GM23338 (cell line): ENCODE measurements around the gene RXRA. TPM values are rescaled to one million over a fixed set of nuclear protein-coding genes. Genes with fewer than 3 reads are reported as not detected.

ENCODE experiments used
- ATAC-seq: fragments of 200-7000 bp; cut with Tn5 transposase; 3 replicates; pipeline ENCODE4 v1.9.1; 2020
- DNase-seq: peaks from one replicate; pipeline ENCODE4 v3.0.0-alpha.2; 2015; ENCODE audit warnings: low spot score
- H2AFZ ChIP-seq: fragments of 200-600 bp; sonication (generic); 2 replicates; pipeline ENCODE4 v1.8.0; 2016; ENCODE audit warnings: antibody characterized with exemption, mild to moderate bottlenecking, moderate library complexity
- H3F3A ChIP-seq: fragments of 200-600 bp; sonication (generic); replicated peaks from 2 replicates; pipeline ENCODE4 v1.8.0; 2017; ENCODE audit warnings: antibody characterized with exemption, mixed run types, low read depth
- H3K27ac ChIP-seq: fragments of 200-600 bp; sonication (generic); 2 replicates; pipeline ENCODE4 v1.6.1; 2016; ENCODE audit warnings: low read depth
- H3K27me3 ChIP-seq: fragments of 200-600 bp; sonication (generic); 2 replicates; pipeline ENCODE4 v1.8.0; 2016; ENCODE audit warnings: mild to moderate bottlenecking, mixed run types, moderate library complexity; ENCODE audit not compliant: insufficient read depth
- H3K36me3 ChIP-seq: fragments of 200-600 bp; sonication (generic); 2 replicates; pipeline ENCODE4 v1.8.0; 2016; ENCODE audit warnings: mild to moderate bottlenecking; ENCODE audit not compliant: insufficient read depth
- H3K4me1 ChIP-seq: fragments of 200-600 bp; sonication (generic); 2 replicates; pipeline ENCODE4 v1.8.0; 2016; ENCODE audit warnings: mild to moderate bottlenecking, moderate library complexity; ENCODE audit not compliant: insufficient read depth
- H3K4me2 ChIP-seq: fragments of 200-600 bp; sonication (generic); 2 replicates; pipeline ENCODE4 v1.7.1; 2017; ENCODE audit warnings: mixed run types
- H3K4me3 ChIP-seq: fragments of 200-600 bp; sonication (generic); 2 replicates; pipeline ENCODE4 v1.6.1; 2016; ENCODE audit warnings: mixed run types
- H3K79me2 ChIP-seq: fragments of 200-600 bp; sonication (generic); replicated peaks from 2 replicates; pipeline ENCODE4 v1.8.0; 2017; ENCODE audit warnings: mild to moderate bottlenecking; ENCODE audit not compliant: insufficient read depth
- H3K9me2 ChIP-seq: fragments of 200-600 bp; sonication (generic); 2 replicates; pipeline ENCODE4 v1.8.0; 2017; ENCODE audit not compliant: insufficient read depth
- H4K20me1 ChIP-seq: fragments of 200-600 bp; sonication (generic); replicated peaks from 2 replicates; pipeline ENCODE4 v1.8.0; 2017; ENCODE audit warnings: mild to moderate bottlenecking; ENCODE audit not compliant: insufficient read depth
- H3K27ac Mint-ChIP-seq: 2 replicates; pipeline ENCODE4 v1.8.0; 2020; ENCODE audit warnings: inconsistent platforms, mild to moderate bottlenecking, moderate library complexity, mixed read lengths
- H3K27me3 Mint-ChIP-seq: 3 replicates; pipeline ENCODE4 v1.8.0; 2022; ENCODE audit warnings: low read depth, mild to moderate bottlenecking, moderate library complexity, mixed read lengths, inconsistent platforms; ENCODE audit not compliant: insufficient read depth, poor library complexity
- H3K36me3 Mint-ChIP-seq: 3 replicates; pipeline ENCODE4 v1.8.0; 2021; ENCODE audit warnings: low read depth, mild to moderate bottlenecking, inconsistent platforms, moderate library complexity, mixed read lengths
- H3K4me1 Mint-ChIP-seq: 3 replicates; pipeline ENCODE4 v1.8.0; 2020; ENCODE audit warnings: mild to moderate bottlenecking, inconsistent platforms, mixed read lengths
- H3K4me3 Mint-ChIP-seq: 3 replicates; pipeline ENCODE4 v1.8.0; 2021; ENCODE audit warnings: moderate library complexity, mild to moderate bottlenecking, inconsistent platforms, mixed read lengths
- H3K9me3 Mint-ChIP-seq: 3 replicates; pipeline ENCODE4 v1.8.0; 2020; ENCODE audit warnings: moderate library complexity, mild to moderate bottlenecking, inconsistent platforms, mixed read lengths
- POLR2AphosphoS5 ChIP-seq: IDR thresholded peaks from 2 replicates; pipeline ENCODE4 v1.6.1; 2016; ENCODE audit warnings: antibody characterized with exemption, low read depth
- REST ChIP-seq: IDR thresholded peaks from one replicate; pipeline ENCODE4 v1.6.1; 2018; ENCODE audit warnings: antibody characterized with exemption; ENCODE audit not compliant: unreplicated experiment
- ZNF331 ChIP-seq: fragments of 250-450 bp; sonication (Bioruptor Pico); IDR thresholded peaks from 2 replicates; pipeline ENCODE4 v1.5.0; 2020; ENCODE audit warnings: low read depth, mild to moderate bottlenecking, moderate library complexity
- polyA plus RNA-seq: library from polyadenylated mRNA; unstranded; fragments of >200 nt; fragmentation: Nextera tagmentation; extraction: Ambion mirVana; gene quantifications from 2 replicates; pipeline ENCODE4 v1.2.1, GENCODE V29; 2016
- total RNA-seq: library from RNA; depleted of rRNA; stranded (reverse); fragments of >200 nt; shearing (Covaris generic); gene quantifications from 2 replicates; pipeline ENCODE4 v1.2.3, GENCODE V29; 2014
- TF ChIP-seq, protein P1 (sequence below): fragments of 250-450 bp; sonication (Bioruptor Pico); IDR thresholded peaks from 2 replicates; pipeline ENCODE4 v1.5.0; 2020; ENCODE audit warnings: mild to moderate bottlenecking, moderate library complexity

The RXRA gene
- total and polyA plus RNA-seq, 2 experiments from 2014 or later: 4.9 to 17.9 TPM

GRCh38 chr9:134427153-134427782, 101.0 kb downstream of the RXRA start (continued):
- TF ChIP-seq, protein P1, sequence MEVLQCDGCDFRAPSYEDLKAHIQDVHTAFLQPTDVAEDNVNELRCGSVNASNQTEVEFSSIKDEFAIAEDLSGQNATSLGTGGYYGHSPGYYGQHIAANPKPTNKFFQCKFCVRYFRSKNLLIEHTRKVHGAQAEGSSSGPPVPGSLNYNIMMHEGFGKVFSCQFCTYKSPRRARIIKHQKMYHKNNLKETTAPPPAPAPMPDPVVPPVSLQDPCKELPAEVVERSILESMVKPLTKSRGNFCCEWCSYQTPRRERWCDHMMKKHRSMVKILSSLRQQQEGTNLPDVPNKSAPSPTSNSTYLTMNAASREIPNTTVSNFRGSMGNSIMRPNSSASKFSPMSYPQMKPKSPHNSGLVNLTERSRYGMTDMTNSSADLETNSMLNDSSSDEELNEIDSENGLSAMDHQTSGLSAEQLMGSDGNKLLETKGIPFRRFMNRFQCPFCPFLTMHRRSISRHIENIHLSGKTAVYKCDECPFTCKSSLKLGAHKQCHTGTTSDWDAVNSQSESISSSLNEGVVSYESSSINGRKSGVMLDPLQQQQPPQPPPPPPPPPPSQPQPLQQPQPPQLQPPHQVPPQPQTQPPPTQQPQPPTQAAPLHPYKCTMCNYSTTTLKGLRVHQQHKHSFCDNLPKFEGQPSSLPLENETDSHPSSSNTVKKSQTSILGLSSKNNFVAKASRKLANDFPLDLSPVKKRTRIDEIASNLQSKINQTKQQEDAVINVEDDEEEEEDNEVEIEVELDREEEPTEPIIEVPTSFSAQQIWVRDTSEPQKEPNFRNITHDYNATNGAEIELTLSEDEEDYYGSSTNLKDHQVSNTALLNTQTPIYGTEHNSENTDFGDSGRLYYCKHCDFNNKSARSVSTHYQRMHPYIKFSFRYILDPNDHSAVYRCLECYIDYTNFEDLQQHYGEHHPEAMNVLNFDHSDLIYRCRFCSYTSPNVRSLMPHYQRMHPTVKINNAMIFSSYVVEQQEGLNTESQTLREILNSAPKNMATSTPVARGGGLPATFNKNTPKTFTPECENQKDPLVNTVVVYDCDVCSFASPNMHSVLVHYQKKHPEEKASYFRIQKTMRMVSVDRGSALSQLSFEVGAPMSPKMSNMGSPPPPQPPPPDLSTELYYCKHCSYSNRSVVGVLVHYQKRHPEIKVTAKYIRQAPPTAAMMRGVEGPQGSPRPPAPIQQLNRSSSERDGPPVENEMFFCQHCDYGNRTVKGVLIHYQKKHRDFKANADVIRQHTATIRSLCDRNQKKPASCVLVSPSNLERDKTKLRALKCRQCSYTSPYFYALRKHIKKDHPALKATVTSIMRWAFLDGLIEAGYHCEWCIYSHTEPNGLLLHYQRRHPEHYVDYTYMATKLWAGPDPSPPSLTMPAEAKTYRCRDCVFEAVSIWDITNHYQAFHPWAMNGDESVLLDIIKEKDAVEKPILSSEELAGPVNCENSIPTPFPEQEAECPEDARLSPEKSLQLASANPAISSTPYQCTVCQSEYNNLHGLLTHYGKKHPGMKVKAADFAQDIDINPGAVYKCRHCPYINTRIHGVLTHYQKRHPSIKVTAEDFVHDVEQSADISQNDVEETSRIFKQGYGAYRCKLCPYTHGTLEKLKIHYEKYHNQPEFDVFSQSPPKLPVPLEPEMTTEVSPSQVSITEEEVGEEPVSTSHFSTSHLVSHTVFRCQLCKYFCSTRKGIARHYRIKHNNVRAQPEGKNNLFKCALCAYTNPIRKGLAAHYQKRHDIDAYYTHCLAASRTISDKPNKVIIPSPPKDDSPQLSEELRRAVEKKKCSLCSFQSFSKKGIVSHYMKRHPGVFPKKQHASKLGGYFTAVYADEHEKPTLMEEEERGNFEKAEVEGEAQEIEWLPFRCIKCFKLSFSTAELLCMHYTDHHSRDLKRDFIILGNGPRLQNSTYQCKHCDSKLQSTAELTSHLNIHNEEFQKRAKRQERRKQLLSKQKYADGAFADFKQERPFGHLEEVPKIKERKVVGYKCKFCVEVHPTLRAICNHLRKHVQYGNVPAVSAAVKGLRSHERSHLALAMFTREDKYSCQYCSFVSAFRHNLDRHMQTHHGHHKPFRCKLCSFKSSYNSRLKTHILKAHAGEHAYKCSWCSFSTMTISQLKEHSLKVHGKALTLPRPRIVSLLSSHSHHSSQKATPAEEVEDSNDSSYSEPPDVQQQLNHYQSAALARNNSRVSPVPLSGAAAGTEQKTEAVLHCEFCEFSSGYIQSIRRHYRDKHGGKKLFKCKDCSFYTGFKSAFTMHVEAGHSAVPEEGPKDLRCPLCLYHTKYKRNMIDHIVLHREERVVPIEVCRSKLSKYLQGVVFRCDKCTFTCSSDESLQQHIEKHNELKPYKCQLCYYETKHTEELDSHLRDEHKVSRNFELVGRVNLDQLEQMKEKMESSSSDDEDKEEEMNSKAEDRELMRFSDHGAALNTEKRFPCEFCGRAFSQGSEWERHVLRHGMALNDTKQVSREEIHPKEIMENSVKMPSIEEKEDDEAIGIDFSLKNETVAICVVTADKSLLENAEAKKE (CRISPR knock-in tag): no peak
- TF ChIP-seq POLR2AphosphoS5: no peak

DNA sequence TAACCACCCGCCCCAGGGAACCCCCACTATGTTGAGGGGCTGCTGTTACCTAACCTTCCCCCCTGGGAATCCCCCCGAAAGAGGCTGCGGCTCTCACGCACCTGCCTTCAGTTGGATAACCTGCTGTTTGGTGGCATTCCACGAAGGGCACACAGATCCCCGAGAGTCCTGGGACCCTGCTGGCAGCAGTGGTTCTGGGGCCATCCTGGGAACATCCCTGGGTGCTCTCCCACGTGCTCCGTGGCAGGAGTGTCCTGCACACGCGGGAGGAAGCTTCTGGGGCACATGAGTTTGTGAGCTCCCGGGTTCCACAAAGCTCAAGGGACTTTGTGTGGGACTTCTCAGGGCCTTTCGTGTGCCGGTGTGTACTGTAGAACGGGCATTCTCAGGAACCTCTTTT, 102.3 kb downstream of the RXRA start:
- Histone ChIP-seq H3K4me1 (no peaks in the 10 kb centered on the region), H3F3A (no peaks in the 10 kb centered on the region)
- no peak for DNase-seq

More for the DNA sequence above, 102.3 kb downstream of the RXRA start:
- H3K4me1 Mint-ChIP-seq: no peaks in the 10 kb centered on the region
- TF ChIP-seq ZNF331: no peak
- no peak for TF ChIP-seq REST
- H3K27me3 ChIP-seq: no peaks in the 10 kb centered on the region
- no peaks in the 10 kb centered on the region for H3K79me2 ChIP-seq
- H3K9me3 Mint-ChIP-seq: no peaks in the 10 kb centered on the region
- no peak for ATAC-seq
- no peak overlapping the region for H3K27ac Mint-ChIP-seq
- no peaks in the 10 kb centered on the region for H3K36me3 Mint-ChIP-seq
- no peak overlapping the region for H3K27ac ChIP-seq
- peaks cover 3% of the 10 kb centered on the region for H3K27me3 Mint-ChIP-seq
- no peak overlapping the region for H2AFZ ChIP-seq
- H3K4me3 Mint-ChIP-seq: no peak overlapping the region
- H3K36me3 ChIP-seq: no peaks in the 10 kb centered on the region
- no peak overlapping the region for H3K4me2 ChIP-seq
- H3K4me3 ChIP-seq: no peak overlapping the region
- no peaks in the 10 kb centered on the region for H3K9me2 ChIP-seq
- H4K20me1 ChIP-seq: no peaks in the 10 kb centered on the region; the same call in 1 of the 2 replicates
